ENCODE measurements around the gene CA9.
"Not testable (repeated sequence)": the region's sequence is repeated elsewhere in the genome, so short reads cannot be mapped to it uniquely, and the experiment has no call there.

The CA9 gene

GRCh38 chr9:35673132-35674024, at the start of gene CA9:
Gene CA9 (plus strand): TSS chr9:35673928. CDS start chr9:35673960, 32 bp downstream.
- no peak for DNase-seq

DNA sequence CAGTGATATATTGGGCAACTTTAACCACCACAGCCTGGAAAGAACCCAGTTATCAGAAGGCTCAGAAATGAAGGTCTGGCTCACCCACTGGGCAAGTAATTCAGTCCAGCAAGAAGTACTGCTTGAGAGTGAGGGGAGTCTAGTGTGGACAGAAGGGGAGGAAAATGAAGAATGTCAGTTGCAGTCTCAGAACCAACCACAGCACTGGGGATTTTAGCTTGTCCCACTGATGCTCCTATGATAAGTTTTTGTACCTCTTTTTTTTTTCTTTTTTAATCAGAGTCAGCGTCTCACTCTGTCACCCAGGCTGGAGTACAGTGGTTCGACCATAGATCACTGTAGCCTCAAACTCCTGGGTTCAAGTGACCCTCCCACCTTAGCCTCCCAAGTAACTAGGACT, 46.2 kb upstream of the CA9 start:
- no peak for DNase-seq

DNA sequence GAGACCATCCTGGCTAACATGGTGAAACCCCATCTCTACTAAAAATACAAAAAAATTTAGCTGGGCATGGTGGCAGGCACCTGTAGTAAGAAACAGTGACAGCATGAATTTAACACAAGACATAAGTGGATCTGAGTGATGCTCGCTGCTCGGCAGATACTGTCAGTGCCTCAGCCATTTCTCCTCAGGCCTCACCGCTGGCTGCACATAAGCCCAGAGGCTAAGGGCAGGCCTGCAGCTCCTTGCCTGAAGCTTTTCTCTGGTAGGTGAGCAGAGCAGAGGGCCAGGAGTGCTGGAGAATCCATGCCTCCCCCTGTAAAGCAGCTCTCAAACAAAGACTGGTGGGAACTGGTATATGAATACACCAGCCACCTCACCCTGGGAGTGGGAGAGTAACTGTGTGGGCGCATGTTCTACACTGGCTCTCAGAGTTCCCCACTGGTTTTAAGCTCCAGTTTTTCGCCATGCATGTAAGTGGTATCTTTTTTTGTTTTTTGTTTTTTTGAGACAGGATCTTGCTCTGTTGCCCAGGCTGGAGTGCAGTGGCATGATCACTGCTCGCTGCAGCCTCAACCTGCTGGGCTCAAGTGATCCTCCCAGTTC, 45.2 kb upstream of the CA9 start:
- no peak for DNase-seq

DNA sequence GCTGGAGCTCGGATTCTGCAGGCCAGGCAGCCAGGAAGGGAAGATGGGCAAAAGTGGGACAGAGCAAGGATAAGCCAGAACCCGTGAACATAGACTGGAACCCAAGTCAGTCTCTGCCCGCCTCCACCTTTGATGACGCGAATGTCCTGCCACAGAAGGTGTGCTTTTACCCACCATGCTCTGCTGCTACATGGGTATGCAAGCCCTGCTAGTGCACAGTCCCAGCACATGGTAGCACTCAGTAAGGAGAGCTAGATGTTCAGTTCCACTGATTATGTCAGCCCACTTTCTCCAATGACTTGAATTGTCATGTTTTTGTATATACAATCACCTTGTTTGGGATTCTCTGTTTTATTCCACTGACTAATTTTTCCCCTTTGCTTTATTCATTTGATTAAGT, 44.1 kb upstream of the CA9 start:
- no peak for DNase-seq

DNA sequence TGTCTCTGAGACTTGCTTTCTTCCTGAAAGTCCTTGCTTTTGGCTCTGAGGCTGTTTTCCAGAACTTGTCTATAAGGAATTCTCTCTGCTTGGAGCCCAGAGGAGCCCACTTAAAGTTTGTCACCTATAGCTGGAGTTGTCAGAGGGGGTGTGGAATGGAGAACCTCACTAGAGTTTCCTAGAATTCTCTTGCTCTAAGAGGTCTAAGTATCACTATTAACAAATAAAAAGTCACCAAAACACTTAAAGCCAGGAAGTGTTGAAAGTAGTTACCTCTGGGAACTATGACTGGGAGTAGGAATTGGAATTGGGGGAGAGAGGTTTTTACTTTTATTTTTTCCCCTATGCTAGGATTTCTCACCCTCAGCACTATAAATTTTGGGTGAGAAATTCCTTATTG, 38.0 kb upstream of the CA9 start:
- DNase-seq = no peak

- DNase-seq = no peak
These were observed 37.4 kb upstream of the CA9 start for GRCh38 chr9:35636135-35636876.

- DNase-seq = not testable (repeated sequence)
These were observed 36.9 kb upstream of the CA9 start for GRCh38 chr9:35636877-35637246.

- DNase-seq = not testable (repeated sequence)
These were observed 36.2 kb upstream of the CA9 start for GRCh38 chr9:35637427-35637955.

DNA sequence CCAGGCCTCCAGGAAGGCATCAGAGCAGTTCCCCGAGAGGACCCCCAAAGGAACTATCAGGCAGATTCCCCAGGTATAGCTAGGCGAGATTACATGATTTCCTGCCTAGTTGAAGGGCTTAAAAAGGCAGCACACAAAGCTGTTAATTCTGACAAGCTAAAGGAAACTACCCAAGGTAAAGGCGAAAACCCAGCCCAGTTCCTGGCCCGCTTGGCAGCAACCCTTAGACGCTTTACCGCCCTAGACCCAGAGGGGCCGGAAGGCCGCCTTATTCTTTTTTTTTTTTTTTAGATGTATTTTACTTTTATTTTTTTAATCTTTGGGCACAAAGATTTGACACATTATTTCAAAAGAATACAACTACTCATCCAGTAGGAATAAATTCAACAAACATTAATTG, 35.0 kb upstream of the CA9 start:
- DNase-seq = peak; percentile 62

DNA sequence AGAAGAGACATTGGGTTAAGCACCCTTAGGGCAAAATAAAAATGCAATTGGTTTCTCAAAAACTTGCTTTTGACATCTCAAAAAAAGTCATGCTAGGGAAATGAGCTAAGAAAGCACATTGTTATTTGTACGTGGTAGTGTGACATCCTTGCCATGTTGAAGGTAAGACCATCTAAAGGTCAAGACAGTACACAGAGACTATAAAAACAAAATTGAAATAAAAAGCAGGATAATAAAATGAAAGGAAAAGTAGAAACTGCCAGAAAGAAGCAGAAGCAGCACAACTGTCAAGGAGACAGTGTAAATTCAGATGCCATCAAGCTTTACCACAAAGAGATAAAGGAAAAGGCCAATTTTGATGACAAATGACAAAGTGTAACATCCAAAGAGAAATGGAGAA, 34.5 kb upstream of the CA9 start:
- DNase-seq = not testable (repeated sequence)

DNA sequence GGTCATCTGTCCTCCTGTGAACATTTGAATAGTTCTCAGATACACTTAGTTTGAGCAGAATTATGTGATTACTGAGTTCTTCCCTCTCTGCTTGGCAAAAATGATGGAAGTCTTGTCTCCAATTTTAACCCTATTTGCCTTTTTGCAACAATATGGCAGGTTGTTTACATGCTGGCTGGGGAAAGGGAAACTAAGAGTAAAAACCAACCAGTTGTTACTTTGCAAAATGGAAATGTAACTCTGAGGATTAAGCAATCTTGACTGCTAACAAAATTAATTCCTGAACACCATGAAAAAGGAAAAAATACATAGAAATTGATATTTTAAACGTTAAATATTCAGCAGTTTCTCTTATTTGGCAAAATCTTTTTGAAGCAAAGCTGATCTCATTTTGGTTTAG, 34.1 kb upstream of the CA9 start:
- no peak for DNase-seq

DNA sequence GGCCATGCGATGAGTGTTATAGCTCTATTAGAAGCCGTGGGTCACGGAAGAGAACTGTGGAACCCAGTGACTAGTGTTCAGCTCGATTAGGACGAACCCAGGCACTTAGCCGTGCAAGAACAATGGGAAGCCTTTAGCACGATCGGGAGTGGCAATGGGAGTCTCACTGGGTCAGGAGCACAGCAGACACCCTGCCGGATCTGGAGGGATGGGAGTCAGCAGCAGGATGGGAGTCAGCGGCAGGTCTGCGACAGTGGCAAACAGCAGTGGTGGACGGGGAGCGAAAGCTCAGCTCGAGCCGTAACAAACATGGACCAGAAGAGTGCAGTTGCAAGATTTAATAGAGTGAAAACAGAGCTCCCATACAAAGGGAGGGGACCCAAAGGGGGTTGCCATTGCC, 33.3 kb upstream of the CA9 start:
- not testable (repeated sequence) for DNase-seq

DNA sequence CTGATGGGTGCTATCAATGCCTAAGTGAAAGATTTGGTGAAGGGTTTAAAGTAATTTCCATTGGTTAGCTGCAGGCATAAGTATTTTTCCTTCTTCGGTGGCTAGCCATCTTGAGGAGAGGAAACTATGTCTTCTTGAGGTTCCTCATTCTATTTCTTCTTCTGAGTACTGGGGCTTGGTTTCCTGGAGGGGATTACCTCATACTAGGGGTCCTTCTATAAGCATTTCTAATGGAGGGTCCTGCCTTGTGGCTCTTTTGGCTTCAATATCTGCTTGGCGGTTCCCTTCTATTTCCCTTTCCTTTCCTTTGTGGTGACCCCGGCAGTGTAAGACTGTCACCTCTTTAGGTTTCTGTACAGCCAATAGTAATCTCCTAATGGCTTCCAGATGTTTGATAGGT, 32.2 kb upstream of the CA9 start:
- not testable (repeated sequence) for DNase-seq

GRCh38 chr9:35643046-35643445, 30.7 kb upstream of the CA9 start:
- no peak for DNase-seq

- not testable (repeated sequence) for DNase-seq
These were observed 28.0 kb upstream of the CA9 start for GRCh38 chr9:35645736-35646135.

- peak; percentile 18 for DNase-seq
These were observed 27.6 kb upstream of the CA9 start for GRCh38 chr9:35646153-35646532.

DNA sequence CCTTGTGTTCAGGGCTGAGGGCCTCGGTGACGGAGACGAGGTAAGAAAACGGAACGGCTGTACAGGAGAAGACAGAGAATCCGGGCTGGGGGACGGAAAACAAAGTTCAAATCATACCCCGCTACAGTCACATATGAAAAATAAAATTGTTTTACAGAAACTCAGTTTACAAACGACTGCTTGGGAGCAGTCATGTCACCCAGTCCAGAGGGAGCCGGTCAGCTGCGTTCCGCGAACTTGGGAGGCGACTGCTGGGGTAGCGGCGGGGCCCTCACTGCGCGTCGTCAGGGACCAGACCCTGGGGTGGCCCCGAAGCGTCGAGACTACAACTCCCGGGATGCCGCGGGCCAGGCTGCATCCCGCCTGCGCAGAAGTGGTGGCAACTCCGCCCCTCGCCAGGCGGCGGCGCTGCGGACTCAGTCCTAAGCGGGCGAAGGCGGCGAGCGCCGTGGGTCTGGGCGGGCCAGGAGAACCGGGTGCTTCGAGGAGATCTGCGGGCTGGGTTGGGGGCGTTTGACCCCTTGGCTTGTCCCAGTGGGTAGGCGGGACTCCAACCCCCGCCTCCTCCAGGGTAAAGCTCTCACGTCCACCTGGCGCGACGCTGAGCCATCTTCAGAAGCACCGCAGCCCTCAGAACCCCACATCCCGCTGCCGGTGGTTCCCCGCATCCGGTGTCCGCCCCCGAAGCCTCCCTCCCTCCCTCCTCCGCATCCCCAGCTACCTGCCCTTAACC, 27.0 kb upstream of the CA9 start:
- peak; percentile 91 for DNase-seq

GRCh38 chr9:35649431-35650340, 24.0 kb upstream of the CA9 start:
- DNase-seq = peak; percentile 50

- peak; percentile 52 for DNase-seq
These were observed 23.2 kb upstream of the CA9 start, which contains the start of gene SIT1 for GRCh38 chr9:35650341-35651158. Gene SIT1 (minus strand): TSS chr9:35650931. CDS start chr9:35650853, 78 bp downstream.

- no peak for DNase-seq
These were observed 21.5 kb upstream of the CA9 start for GRCh38 chr9:35651956-35652828.
